ENCODE data around the gene MICB.
"Not testable (repeated sequence)": the region's sequence is repeated elsewhere in the genome, so short reads cannot be mapped to it uniquely, and the experiment has no call there.

MICB gene

DNA sequence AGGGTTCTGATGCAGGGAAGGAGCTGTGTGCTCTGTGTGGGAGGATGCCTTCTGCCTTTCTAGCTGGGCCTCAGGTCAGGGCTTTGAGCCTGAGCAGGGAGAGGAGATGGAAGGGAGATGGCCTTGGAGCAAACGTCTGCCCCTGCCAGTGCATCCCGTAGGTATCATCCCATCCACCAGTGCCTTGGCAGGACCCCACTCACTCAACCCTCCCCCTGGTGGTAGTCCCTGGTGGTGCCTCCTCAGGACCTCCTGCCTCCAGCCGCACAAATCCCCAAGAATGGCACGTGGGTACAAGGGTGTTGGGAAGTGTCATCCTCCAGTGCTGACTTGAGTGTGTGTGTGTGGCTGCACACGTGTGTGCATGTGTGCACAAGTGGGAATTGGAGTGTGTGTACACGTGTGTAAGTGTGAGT lies 23.1 kb upstream of the MICB start:
- peak; percentile 45 for DNase-seq

DNA sequence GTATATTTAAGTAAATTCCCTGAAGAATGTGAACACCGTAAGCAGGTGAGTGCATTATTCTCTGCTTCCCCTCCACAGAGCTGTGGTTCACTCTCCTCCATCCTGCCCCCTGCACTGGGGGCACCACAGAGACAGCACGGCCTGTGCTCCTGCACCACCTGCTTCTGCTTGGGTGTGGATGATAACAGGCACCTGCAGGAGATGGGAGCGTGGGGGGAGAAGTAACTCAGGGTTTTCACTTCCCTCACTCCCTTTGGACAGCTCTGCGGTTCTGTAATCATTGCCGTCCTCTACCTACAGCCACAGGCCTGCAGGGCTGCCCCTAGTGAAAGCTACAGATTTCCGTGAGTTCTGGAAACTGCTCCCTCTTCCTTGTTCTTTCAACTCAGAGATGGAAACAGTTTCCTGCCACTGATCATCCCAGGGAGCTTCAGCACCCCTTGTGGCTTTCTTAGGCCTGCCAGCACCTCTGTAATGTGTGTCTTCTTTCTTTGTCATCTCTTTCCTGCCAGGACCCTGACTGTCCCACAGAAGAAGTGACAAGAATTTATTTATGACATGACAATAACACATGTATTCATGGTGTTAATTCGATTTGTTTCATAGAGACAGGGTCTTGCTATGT lies 21.3 kb upstream of the MICB start:
- DNase-seq: peak; percentile 83

DNA sequence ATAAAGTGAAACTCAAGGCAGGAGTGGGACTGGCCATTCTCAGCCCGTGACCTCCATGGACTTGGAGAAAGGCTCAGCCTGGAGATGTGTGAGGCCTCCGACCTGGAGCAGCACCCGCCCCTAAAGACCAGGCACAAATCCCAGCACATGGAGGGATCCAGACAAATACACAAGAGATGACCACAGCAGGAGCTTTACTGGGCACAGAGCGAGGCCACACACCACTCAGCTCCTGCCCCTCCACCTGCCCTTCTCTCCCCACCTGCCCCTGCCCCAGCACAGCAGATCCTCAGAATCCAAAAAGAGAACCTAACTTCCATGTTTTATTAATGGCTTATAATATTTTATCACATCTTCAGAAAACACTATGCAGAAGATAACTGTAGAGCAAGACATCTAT lies 20.4 kb upstream of the MICB start:
- DNase-seq: no peak

DNA sequence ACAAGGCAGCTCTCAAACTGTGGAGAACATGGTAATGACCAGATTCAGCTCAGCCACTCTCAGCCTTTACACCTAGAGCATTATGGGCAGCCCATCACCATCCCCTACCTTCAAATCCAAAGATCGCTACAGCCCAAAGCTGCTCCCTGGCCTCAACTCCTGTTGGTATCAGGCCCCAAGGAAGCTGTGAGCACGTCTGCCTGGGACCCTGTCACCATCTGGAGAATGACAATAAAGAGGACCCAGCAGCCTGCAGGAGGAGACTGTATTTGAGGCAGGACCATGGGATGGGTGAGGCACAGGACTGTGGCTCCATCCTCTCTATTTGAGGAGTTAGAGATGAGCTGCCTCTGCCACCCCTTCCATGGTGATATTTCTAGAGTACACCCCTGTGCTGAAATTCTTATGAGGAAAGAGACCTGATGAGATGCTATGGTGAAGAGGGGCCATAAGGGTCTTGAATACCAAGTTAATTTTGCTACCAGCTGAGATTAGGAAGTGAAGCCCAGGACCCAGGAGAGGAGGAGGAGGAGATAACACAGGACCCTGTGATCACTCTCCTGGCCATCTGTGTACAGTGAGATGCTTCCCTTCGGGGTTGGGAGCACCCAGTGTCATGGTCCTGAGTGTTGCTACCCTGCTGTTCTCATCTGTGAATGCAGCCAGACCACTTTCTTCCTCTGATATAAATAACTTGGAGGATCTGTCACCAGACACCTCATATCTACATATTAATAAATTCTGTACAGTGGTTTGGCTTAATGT lies 19.6 kb upstream of the MICB start:
- no peak for DNase-seq

DNA sequence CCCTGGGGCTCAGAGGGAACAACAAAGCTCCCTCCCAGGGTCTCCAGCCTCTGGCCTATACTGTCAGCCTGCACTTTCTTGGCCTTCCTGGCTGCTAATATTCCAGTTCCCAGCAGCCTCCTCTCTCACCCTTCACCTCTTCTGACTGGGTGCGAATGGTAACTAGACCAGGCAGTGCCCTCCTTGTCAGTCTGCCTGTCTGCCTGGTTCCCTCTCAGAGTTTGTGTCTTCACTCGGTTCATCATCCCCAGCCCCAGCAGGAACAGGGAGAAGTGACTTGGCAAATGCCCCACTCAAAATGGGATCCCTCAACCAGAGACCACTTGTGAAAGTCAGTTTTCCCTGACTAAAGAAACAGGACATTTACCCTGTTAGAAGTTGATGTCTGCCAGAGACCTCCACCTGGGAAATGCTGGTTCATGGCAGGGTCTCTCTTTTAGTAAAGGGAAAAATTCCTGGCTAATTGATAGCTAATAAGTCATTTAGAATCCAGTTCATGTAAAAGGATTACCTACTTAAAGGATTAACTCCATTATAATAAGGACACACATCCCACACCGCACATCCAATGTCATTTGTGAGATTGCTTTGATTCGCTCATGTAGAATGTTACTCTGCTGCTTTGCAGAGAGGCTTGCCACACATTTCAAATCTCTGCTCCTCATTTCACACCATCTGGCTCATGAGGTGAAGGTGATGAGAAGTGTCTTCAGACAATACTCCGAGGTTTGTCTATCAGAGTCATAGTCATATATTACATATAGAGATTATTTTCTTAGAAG lies 18.6 kb upstream of the MICB start:
- DNase-seq: no peak

DNA sequence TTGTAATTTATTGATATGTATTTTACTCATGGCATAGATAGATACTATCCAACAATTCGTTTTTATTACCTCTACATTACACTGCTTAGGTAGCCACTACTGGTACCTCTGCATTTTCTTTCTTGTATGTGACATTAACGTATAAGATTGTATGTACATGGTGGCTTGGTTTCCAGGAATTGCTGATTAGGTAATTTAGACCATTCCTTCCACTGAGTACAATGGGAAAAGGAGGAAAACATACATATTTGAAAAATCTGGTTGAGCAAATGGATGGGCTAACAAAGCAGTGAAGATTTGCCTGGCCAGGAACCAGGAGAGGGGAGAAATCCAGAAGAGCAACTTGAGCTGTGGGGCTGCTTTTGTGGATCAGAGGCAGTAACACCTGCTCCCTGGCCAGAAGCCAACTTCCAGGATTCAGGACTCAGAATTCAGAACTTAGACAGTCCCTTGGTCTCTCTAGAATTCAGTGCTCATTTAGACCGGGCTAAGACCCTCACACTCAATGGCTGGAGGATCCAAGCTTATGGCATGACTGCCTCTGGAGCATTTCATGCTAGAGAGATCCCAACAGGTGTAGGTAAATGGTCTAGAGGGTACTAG lies 17.9 kb upstream of the MICB start:
- DNase-seq: no peak

DNA sequence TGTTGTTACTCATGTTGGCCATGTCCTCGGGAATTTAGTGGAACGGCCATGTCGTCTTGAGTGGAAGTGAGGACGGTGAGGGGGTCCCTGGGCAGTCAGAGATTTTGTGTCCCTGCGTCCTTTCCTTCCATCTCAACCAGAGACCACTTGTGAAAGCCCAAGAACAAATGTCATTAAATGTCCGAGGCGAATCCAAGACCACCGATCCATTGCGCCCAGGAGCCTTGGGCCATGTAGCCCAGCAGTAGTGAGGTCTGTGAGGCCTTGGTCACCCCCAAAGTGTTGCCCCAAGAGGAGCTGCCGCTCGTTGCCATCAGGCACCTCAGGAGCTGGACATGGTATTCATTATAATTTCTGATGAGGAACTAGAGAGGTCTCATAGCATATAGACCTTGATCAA lies 17.4 kb upstream of the MICB start:
- DNase-seq: no peak

DNA sequence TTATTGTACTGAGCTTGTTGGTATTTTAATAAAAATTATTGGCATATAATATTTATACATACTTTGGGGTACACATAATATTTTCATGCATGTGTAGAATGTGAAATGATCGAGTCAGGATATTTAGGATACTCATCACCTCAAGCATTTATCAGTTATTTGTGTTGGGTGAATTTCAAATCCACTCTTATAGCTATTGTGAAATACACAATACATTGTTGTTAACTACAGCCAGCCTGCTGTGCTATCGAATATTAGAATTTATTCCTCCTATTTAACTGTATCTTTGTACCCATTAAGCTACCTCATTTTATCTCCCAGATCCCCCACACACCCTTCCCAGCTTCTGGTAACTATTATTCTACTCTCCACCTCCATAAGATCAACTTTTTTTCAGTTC lies 14.6 kb upstream of the MICB start:
- no peak for DNase-seq

DNA sequence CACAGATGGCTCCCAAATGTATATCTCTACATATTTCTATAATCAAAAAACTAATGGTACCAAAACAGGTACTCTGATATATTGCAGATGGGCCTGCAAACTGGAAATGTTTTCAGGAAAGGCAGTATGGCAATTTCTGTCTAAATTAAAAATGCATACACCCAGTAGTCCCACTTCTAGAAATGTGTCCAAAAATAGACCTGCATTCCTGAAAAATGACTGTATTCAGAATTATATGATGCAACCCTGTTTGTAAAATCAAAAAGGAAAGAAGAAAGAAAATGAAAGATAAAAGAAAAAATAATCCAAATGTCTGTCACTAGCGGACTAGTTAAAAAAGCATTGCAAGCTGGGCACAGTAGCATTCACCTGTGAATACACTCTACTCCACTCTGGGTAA lies 12.9 kb upstream of the MICB start:
- DNase-seq: no peak

DNA sequence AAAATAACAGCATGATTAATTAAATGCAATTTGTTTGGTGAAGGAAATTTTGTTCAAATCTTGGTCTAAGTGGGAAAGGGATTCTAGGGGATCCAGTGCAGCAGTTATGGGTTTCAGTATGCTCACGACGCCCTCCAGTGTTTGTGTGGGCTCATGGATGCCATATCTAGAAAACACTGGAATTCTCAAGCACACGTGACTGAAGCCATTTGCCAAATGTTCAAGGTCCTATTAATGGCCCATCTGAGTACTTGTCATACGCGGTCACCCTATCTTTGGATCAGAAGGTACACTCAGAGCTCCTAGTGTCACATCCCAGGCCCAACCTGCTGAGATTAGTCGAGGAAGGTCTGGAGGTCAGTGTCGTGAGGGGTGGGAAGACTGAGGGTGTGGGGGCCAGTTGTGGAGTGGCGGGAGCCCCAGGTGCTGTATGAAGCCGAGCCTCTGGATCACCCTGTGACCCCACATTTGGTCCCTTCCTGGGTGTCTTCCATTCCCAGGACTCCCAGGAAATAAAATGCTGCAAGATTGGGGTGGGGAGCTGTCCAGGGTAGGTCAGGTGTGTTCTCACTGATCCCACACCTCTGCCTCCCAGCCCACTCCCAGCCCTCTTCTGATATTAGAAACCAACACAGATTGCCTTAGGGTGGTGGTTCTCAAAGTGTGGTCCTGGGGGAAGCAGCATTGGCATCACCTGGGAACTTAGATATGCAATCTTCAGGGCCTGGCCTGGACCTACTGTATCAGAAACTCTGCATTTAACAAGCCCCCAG lies 11.7 kb upstream of the MICB start:
- not testable (repeated sequence) for DNase-seq

DNA sequence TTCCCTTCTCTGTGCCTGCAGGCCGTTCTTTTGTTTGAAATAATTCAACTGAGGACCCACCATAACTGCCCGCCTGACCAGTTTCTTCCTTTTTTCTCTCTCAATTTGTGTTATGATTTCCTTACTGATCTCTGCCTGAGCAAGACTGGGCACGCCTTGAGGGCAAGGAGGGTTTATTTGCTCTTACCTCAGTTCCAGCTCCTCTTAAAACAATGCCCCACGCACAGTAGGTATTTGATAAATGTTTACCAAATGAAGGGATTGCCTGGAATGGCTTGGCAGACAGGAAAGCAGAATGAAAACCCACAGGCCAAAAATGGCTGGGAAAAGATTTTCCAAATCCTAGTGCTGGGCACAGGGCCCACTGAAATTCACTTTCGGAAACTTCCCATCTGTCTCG lies 10.3 kb upstream of the MICB start:
- not testable (repeated sequence) for DNase-seq

DNA sequence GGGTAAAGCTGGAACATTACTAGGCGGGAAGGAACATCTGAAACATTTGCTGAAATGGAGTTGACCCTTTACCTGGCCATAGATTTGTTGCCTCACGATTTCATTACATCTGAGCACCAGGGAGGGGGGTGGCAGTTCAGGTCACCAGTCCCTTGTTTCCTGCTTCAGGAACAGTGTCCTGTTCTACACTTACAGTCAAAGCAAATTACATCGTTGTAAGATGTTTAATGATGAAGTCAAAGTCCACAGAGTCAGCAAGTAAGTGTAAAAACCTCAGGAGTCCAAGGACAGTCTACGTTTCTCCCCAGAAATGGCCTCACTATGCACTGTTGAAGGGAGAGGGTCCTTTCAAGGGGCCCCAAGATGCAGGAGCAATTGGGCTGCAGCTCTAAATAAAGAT lies 8.9 kb upstream of the MICB start:
- DNase-seq: no peak

DNA sequence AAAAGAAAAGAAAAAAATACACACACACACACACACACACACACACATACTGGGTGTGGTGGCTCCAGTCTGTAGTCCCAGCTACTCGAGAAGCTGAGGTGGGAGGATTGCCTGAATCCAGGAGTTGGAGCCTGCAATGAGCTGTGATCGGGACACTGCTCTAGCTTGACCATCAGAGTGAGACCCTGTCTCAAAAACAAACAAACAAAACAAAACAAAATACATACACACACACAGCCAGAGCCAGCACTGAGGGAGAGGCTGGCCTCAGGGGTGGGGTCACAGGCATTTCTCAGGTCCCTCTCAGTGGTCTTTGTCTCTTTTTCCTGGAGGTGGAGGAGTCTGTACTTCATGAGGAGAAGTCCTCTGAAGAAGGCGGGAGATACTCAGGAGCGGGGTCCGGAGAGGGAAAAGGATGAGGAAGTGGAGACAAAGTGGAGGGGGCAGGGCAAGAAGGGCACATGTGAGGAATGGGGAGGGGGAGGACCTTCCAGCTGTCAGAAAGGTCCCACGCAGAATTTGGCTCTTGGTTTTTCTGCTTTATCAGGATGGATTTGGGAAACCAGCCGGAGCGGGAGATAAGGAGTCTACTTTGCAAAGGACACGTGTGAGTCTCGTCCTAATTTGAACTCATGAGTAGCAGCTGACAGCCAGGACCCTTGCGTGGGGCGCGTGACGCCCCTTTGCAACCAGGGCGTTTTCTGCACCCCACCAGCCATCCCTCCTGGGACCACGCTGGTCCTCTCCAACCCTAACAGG lies 7.7 kb upstream of the MICB start:
- no peak for DNase-seq

DNA sequence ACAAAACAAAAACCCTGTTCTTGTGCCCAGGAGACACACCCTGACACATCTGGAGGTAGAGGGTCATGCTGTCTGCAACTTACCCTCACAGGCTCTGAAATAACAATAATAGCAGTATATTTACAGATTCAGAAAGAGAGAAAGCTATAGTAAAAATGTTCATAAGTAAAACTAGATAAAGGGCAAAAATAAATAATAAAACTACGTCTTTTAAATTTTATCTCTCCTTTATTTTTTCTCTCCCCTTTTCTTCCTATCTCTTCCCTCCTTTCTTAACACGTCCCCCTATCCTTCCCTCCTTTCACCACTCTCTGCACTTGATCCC lies 4.4 kb upstream of the MICB start:
- DNase-seq: not testable (repeated sequence)

DNA sequence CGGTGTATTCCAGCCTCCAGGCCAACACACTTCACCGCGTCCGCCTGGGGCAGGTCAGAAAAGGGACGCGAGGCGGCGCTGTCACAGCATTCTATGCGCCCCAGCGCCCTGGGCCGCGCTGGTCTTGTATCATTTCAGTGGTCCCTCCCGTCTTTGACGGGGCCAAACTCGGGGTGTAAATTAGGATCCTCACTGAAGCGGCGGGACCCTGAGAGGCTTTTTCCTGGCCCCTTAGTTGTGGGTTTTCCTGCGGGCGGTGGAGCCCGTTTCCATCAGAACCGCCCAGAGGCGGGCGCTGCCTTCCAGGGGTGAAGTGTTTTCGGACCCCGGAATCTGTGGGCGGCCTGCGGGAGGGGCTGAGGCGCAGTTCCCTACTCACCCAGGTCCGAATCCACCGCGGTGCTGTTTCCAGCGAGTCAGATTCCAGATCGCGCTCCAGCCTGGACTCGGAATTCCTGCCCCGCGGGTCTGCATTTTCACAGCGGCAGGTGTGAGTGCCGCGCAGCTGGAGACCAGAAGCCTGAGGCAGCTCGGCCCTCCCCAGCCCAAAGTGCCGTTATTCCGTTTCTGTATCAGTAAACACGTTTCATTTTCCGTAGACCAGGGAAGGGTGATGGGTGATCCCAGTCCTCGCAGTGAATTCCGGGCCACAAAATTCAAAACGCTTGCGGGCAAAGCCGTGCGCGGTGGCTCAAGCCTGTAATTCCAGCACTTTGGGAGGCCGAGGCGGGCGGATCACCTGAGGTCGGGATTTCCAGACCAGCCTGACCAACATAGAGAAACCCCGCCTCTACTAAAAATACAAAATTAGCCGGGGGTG lies 3.9 kb upstream of the MICB start:
- DNase-seq: peak; percentile 93

DNA sequence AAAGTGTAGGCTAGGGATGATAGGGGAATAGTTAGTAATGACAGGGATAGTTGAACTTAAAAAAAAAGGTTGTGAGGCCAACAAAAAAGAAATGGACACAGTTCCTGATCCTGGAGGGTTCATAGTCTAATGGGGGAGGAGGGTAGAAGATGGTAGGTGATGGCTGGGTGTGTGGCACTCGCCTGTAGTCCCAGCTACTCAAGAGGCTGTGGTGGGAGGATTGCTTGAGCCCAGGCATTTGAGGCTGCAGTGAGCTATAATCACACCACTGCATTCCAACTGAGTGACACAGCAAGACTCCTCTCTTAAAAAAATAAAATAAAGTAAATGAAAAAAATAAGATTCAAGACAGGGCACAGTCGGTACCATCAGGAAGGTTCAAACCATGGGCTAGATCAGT lies 2.4 kb upstream of the MICB start:
- DNase-seq: peak; percentile 19

DNA sequence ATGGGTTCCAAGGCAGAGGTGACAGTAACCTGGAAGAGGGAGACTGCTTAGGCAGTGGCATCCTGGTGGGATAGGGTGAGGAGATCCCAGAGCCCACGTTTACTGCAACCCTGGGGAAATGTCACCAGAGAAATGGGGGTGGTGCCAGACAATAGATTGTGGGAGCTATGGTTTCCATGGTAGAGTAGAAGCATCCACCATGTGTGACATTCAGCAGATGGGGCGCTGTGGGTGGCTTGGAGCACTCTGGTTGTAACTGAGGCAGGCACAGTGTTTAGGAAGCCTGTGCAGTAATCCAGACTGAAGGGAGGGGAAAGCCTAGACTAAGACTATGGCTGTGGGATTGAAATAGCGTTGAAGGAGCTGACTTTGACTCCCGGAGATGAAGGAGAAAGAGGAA lies 1.1 kb upstream of the MICB start:
- peak; percentile 49 for DNase-seq

DNA sequence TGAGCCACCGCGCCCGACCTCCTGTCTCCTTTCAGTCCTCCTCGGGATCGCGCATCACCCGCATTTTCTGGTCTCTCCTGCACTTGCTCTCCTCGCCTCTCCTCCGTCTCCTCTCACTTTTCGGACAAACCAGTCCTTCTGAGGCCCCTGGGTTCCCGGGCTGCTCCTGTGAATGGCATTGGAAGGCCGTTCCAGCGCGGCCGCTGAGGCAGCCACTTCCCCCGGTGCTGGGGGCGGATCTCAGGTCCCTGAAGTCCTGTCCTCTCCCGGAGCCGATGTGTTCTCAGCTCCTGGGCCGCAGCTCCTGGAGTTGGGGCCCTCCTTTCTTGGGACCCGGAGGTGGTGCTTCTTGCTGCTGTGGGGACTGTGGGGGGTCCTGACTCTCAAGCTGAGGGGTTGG lies 803 bp downstream of the MICB start:
- no peak for DNase-seq

DNA sequence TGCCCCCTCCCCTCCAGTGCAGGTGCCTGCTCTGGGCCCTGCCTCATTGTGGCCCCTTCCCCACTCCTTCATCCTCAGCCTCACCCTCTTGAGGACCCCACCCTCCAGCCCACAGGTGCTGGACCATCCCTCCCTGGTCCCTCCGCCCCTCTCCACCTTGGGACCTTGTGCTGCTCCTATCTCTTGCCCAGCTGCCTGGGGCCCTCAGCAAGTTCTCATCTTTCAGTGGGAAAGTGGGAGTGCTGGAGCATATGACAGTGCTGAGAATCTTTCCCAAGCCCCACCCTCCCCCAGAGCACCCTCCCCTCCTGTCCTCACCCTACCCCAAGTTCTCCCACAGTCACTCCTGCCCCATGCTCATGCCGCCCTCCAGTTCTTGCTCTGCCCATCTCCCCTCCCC lies 1.7 kb downstream of the MICB start:
- DNase-seq: not testable (repeated sequence)

DNA sequence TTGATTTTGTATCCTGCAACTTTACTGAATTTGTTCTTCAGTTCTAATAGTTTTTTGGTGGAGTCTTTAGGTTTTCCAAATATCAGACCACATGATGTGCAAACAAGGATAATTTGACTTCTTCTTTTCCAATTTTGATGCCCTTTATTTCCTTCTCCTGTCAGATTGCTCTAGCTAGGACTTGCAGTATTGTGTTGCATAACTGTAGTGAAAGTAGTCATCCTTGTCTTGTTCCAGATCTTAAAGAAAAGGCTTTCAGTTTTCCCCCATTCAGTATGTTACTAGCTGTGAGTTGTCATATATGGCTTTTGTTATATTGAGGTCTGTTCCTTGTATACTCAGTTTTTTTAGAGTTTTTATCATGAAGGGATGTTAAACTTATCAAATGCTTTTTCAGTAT lies 4.6 kb downstream of the MICB start:
- no peak for DNase-seq

DNA sequence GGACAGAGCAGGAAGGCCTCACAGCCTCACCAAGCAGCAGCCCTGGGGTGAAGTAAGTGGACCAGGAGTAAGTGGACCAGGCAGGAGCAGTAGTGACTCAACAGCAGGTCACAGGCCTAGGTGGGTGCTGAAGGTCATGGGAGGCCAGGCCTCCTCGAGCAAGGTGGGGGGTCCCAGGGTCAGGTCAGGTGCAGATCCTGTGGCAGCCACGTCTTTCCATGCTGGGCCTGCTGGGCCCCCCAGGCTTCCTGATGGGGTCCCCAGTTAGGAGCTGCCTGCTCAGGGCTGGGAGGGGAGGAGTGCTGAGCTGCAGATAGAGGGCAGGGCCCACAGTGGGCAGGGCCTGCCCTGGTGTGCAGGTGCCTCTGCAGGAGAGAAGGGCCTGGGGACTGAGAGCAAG lies 11.1 kb downstream of the MICB start:
- not testable (repeated sequence) for DNase-seq
